Panc1 (cell line): Measurements from ENCODE around the gene HTT. TPM values are rescaled to one million over a fixed set of nuclear protein-coding genes. Genes with fewer than 3 reads are reported as not detected.

ENCODE experiments used
- ATAC-seq: fragments of 200-7000 bp; cut with Tn5 transposase; 2 replicates; pipeline ENCODE4 v1.9.1; 2020; ENCODE audit warnings: mild to moderate bottlenecking, moderate library complexity
- BruUV-seq: library from RNA; stranded (reverse); fragments of 400-500 nt; replicated peaks from 2 replicates; lab custom pipeline; 2021; lab: Mats Ljungman, UMichigan
- CTCF ChIA-PET: fragments of 300-600 bp; sonication (Branson Sonifier 250); formaldehyde crosslinking; loops from one replicate; lab custom pipeline; 2022; ENCODE audit warnings: antibody characterized with exemption; lab: Charles Lee
- POLR2A ChIA-PET: fragments of 300-600 bp; sonication (Branson Sonifier 250); formaldehyde crosslinking; loops from one replicate; lab custom pipeline; 2022; ENCODE audit warnings: antibody characterized with exemption; lab: Charles Lee
- DNase-seq: peaks from one replicate; pipeline ENCODE4 v3.0.0-alpha.2; 2010; ENCODE audit warnings: low read depth, low spot score
- H3K27ac ChIP-seq: 2 replicates; pipeline ENCODE4 v1.5.1; 2011; ENCODE audit warnings: mild to moderate bottlenecking, low read length, inconsistent platforms
- H3K27me3 ChIP-seq: fragments of 200-500 bp; sonication (Bioruptor generic); 2 replicates; pipeline ENCODE4 v1.6.0; 2014; ENCODE audit warnings: low read length, inconsistent platforms; ENCODE audit not compliant: control insufficient read depth, insufficient read depth
- H3K36me3 ChIP-seq: fragments of 200-500 bp; sonication (Bioruptor generic); 2 replicates; pipeline ENCODE4 v1.5.1; 2014; ENCODE audit warnings: inconsistent platforms, mild to moderate bottlenecking, low read length, moderate library complexity; ENCODE audit not compliant: control insufficient read depth, insufficient read depth
- H3K4me1 ChIP-seq: 2 replicates; pipeline ENCODE4 v1.5.1; 2011; ENCODE audit warnings: inconsistent platforms, mild to moderate bottlenecking, low read length, moderate library complexity; ENCODE audit not compliant: control insufficient read depth, insufficient read depth
- H3K4me3 ChIP-seq, 2 experiments: 2 replicates each; pipeline ENCODE4 v1.5.1; 2011 to 2012; ENCODE audit warnings: low read depth in 2 of 2, low read length in 2 of 2, mild to moderate bottlenecking in 2 of 2, inconsistent platforms in 1 of 2, moderate library complexity in 1 of 2
- H3K9me3 ChIP-seq: fragments of 200-500 bp; sonication (Bioruptor generic); 2 replicates; pipeline ENCODE4 v1.5.1; 2014; ENCODE audit warnings: low read depth, mild to moderate bottlenecking, inconsistent platforms, low read length, moderate library complexity; ENCODE audit not compliant: control insufficient read depth, insufficient read depth
- CTCF ChIP-seq: fragments of 450-650 bp; IDR thresholded peaks from 2 replicates; pipeline ENCODE4 v1.5.1; 2017; ENCODE audit warnings: mild to moderate bottlenecking
- POLR2AphosphoS5 ChIP-seq: IDR thresholded peaks from 2 replicates; pipeline ENCODE4 v1.6.1; 2012; ENCODE audit warnings: mild to moderate bottlenecking, low read depth, low read length, moderate library complexity
- REST ChIP-seq, 2 experiments: IDR thresholded peaks; 2 replicates each; pipeline ENCODE4 v1.6.1; 2011 to 2012; ENCODE audit warnings: low read depth in 2 of 2, control low read depth in 1 of 2, low read length in 1 of 2, mild to moderate bottlenecking in 1 of 2, moderate library complexity in 1 of 2; ENCODE audit not compliant: insufficient read depth in 1 of 2
- SIN3A ChIP-seq: IDR thresholded peaks from 2 replicates; pipeline ENCODE4 v1.6.1; 2012; ENCODE audit warnings: low read depth, mild to moderate bottlenecking, low read length, moderate library complexity, borderline replicate concordance; ENCODE audit not compliant: insufficient read depth
- TCF7L2 ChIP-seq: IDR thresholded peaks from 2 replicates; pipeline ENCODE4 v1.6.1; 2011; ENCODE audit warnings: mild to moderate bottlenecking, low read depth, low read length, inconsistent platforms
- in situ Hi-C: cut with HindIII; loops from 2 replicates; pipeline ENCODE4 v1.10.0; 2016; ENCODE audit warnings: low sequenced_read_pairs, low pct_unique_long_range_greater_than_20kb
- intact Hi-C: fragments of 100-400 bp; cut with micrococcal nuclease; formaldehyde crosslinking; loops from one replicate; pipeline ENCODE4 v1.10.0; 2022; ENCODE audit not compliant: unreplicated experiment
- total RNA-seq: library from RNA; stranded (reverse); gene quantifications from one replicate; pipeline ENCODE4 v1.2.1, GENCODE V29; 2021; ENCODE audit not compliant: unreplicated experiment

The HTT gene
- total RNA-seq, 1 experiment from 2014 or later = 24.7 TPM

DNA sequence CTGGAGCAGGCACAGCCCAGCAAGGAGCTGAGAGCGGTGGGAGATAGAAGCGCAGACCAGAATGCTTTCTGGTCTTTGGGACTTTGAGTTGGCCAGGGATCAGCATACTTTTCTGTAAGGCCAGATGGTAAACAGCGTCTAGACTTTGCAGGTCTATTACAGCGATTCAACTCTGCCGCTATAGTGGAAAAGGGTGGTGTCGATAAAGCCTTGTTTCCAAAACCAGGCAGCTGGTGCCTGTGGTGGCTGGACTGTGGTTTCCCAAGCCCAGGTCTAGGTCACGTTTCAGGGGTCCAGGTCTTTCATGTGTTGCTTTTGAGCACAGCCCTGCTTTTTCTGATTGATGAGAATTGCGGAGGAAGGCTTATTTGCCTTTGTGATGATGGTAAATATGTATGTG is 40.2 kb upstream of the HTT start:
- BruUV-seq = no TSS peak
- Histone ChIP-seq H3K27me3 (no peaks in the 10 kb centered on the region), H3K9me3 (no peaks in the 10 kb centered on the region), H3K4me1 (no peaks in the 10 kb centered on the region), H3K36me3 (no peaks in the 10 kb centered on the region), H3K27ac (no peak overlapping the region), H3K4me3 (no peak overlapping the region)
- POLR2A ChIA-PET = no interaction called here
- DNase-seq (no peak), ATAC-seq (no peak)
- intact Hi-C loops = no loop called here
- TF ChIP-seq POLR2AphosphoS5 (no peak), CTCF (no peak), REST (IDR thresholded peaks at IDR 0.05; ENCODE audit: insufficient read depth in 1 of 2, low read depth in 2 of 2, low read length in 1 of 2) (no peak), TCF7L2 (no peak), SIN3A (no peak)
- in situ Hi-C loops = no loop called here
- CTCF ChIA-PET = no interaction called here

GRCh38 chr4:3035249-3035648 is 39.2 kb upstream of the HTT start:
- BruUV-seq = no TSS peak
- H3K27ac ChIP-seq = no peak overlapping the region
- DNase-seq = no peak
- in situ Hi-C loops (no loop called here), intact Hi-C loops (no loop called here)
- ChIA-PET POLR2A (no interaction called here), CTCF (no interaction called here)
- H3K4me3 ChIP-seq = no peak overlapping the region
- no peak for ATAC-seq
- no peaks in the 10 kb centered on the region for H3K4me1 ChIP-seq
- H3K27me3 ChIP-seq = no peaks in the 10 kb centered on the region
- H3K36me3 ChIP-seq = no peaks in the 10 kb centered on the region
- H3K9me3 ChIP-seq = no peaks in the 10 kb centered on the region
- TF ChIP-seq REST (IDR thresholded peaks at IDR 0.05; ENCODE audit: insufficient read depth in 1 of 2, low read depth in 2 of 2, low read length in 1 of 2) (no peak), SIN3A (no peak), CTCF (no peak), POLR2AphosphoS5 (no peak), TCF7L2 (no peak)
